PC-9 (cell line): ENCODE measurements around the gene TRPV3. TPM values are rescaled to one million over a fixed set of nuclear protein-coding genes. Genes with fewer than 3 reads are reported as not detected.
"Not testable (repeated sequence)": the region's sequence is repeated elsewhere in the genome, so short reads cannot be mapped to it uniquely, and the experiment has no call there.

Source experiments
- BruUV-seq: library from RNA; stranded (reverse); fragments of 400-500 nt; replicated peaks from 2 replicates; lab custom pipeline; 2021; lab: Mats Ljungman, UMichigan
- CTCF ChIA-PET: fragments of 300-600 bp; sonication (Branson Sonifier 250); formaldehyde crosslinking; loops from one replicate; lab custom pipeline; 2022; ENCODE audit warnings: antibody characterized with exemption; lab: Charles Lee
- POLR2A ChIA-PET: fragments of 300-600 bp; sonication (Branson Sonifier 250); formaldehyde crosslinking; loops from one replicate; lab custom pipeline; 2022; ENCODE audit warnings: antibody characterized with exemption; ENCODE audit not compliant: unreplicated experiment; lab: Charles Lee
- DNase-seq, 2 experiments: peaks; one replicate each; pipeline versions ENCODE4 v3.0.0 to v3.0.0-alpha.2; 2015 to 2022; ENCODE audit warnings: mixed read lengths in 1 of 2
- H2AFZ ChIP-seq: fragments of 200-600 bp; sonication (generic); 2 replicates; pipeline ENCODE4 v1.8.1; 2017; ENCODE audit warnings: antibody characterized with exemption
- H3F3A ChIP-seq: fragments of 200-600 bp; sonication (generic); 2 replicates; pipeline ENCODE4 v1.8.1; 2017; ENCODE audit warnings: antibody characterized with exemption, mild to moderate bottlenecking, low read depth; ENCODE audit not compliant: insufficient read depth
- H3K27ac ChIP-seq: fragments of 200-600 bp; sonication (generic); 2 replicates; pipeline ENCODE4 v1.6.1; 2016; ENCODE audit warnings: mixed run types
- H3K27me3 ChIP-seq: fragments of 200-600 bp; sonication (generic); 2 replicates; pipeline ENCODE4 v1.6.1; 2016; ENCODE audit warnings: low read depth, mixed run types; ENCODE audit not compliant: insufficient read depth
- H3K36me3 ChIP-seq: fragments of 200-600 bp; sonication (generic); 2 replicates; pipeline ENCODE4 v1.6.1; 2016; ENCODE audit warnings: low read depth, mixed run types
- H3K4me1 ChIP-seq: fragments of 200-600 bp; sonication (generic); replicated peaks from 2 replicates; pipeline ENCODE4 v1.6.1; 2016; ENCODE audit warnings: mixed run types; ENCODE audit not compliant: insufficient read depth
- H3K4me2 ChIP-seq: fragments of 200-600 bp; sonication (generic); 2 replicates; pipeline ENCODE4 v1.6.1; 2017; ENCODE audit warnings: mixed run types
- H3K4me3 ChIP-seq: fragments of 200-600 bp; sonication (generic); 2 replicates; pipeline ENCODE4 v1.6.1; 2016; ENCODE audit warnings: mixed run types
- H3K79me2 ChIP-seq: fragments of 200-600 bp; sonication (generic); 2 replicates; pipeline ENCODE4 v1.6.1; 2017; ENCODE audit warnings: low read depth, mixed run types
- H3K9me2 ChIP-seq: fragments of 200-600 bp; sonication (generic); 2 replicates; pipeline ENCODE4 v1.8.1; 2017; ENCODE audit warnings: mild to moderate bottlenecking; ENCODE audit not compliant: insufficient read depth
- H3K9me3 ChIP-seq: fragments of 200-600 bp; sonication (generic); 2 replicates; pipeline ENCODE4 v1.8.1; 2016; ENCODE audit warnings: low read depth; ENCODE audit not compliant: insufficient read depth
- H4K20me1 ChIP-seq: fragments of 200-600 bp; sonication (generic); 2 replicates; pipeline ENCODE4 v1.8.1; 2017; ENCODE audit not compliant: insufficient read depth
- CTCF ChIP-seq: fragments of 200-600 bp; sonication (generic); conservative IDR thresholded peaks from 2 replicates; pipeline ENCODE4 v1.6.1; 2017; ENCODE audit warnings: mixed run types, antibody characterized with exemption, mild to moderate bottlenecking, moderate library complexity
- EZH2 ChIP-seq: fragments of 200-600 bp; sonication (generic); IDR thresholded peaks from 2 replicates; pipeline ENCODE4 v1.8.0; 2017; ENCODE audit warnings: antibody characterized with exemption, low read depth
- intact Hi-C: fragments of 100-400 bp; cut with micrococcal nuclease; formaldehyde crosslinking; loops from one replicate; pipeline ENCODE4 v1.10.0; 2022; ENCODE audit not compliant: unreplicated experiment
- total RNA-seq: library from RNA; stranded (reverse); gene quantifications from 2 replicates; pipeline ENCODE4 v1.2.3, GENCODE V29; 2021

TRPV3 gene
- total RNA-seq, 1 experiment from 2014 or later = 1.9 TPM

DNA sequence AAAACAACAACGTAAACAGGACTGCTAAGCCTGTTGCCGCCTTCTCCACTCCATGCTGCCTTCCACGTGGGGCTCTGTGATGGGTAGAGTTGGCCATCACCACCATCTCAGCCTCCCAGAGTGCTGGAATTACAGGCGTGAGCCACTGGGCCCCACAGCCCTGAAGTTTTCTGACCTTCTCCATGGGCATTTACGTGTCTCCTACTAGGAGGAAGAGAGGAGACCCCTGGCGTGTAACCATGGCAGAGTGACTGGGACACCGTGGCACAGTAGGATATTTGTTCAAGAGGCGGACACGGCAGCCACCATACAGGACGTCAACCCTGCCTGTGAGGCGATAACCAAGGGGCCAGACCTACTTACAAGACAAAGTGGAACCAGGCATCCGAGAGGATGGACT, 31.1 kb downstream of the TRPV3 start:
- Histone ChIP-seq H2AFZ (no peak overlapping the region), H3K4me3 (no peak overlapping the region), H3K9me3 (no peaks in the 10 kb centered on the region), H3K36me3 (no peaks in the 10 kb centered on the region), H3K27ac (no peak overlapping the region), H3K27me3 (no peaks in the 10 kb centered on the region), H3K4me1 (peaks cover 6% of the 10 kb centered on the region; the same call in 1 of the 2 replicates), H4K20me1 (no peaks in the 10 kb centered on the region), H3F3A (no peaks in the 10 kb centered on the region), H3K79me2 (no peaks in the 10 kb centered on the region), H3K4me2 (no peak overlapping the region), H3K9me2 (no peaks in the 10 kb centered on the region)
- no peak for TF ChIP-seq EZH2
- no peak for TF ChIP-seq CTCF
- no peak for DNase-seq
- POLR2A ChIA-PET = no interaction called here
- BruUV-seq = no TSS peak
- CTCF ChIA-PET = no interaction called here
- intact Hi-C loops = no loop called here

- Histone ChIP-seq H3F3A (no peaks in the 10 kb centered on the region), H3K4me3 (no peak overlapping the region), H3K27me3 (no peaks in the 10 kb centered on the region), H3K79me2 (no peaks in the 10 kb centered on the region), H2AFZ (no peak overlapping the region), H3K36me3 (no peaks in the 10 kb centered on the region), H3K4me1 (peaks cover 2% of the 10 kb centered on the region; the same call in 1 of the 2 replicates), H4K20me1 (no peaks in the 10 kb centered on the region), H3K27ac (no peak overlapping the region), H3K9me3 (no peaks in the 10 kb centered on the region), H3K9me2 (no peaks in the 10 kb centered on the region), H3K4me2 (no peak overlapping the region)
- BruUV-seq = no TSS peak
- intact Hi-C loops = no loop called here
- TF ChIP-seq EZH2 (no peak), CTCF (no peak)
- ChIA-PET CTCF (no interaction called here), POLR2A (no interaction called here)
- no peak for DNase-seq
Observed at GRCh38 chr17:3524024-3524423, 33.6 kb downstream of the TRPV3 start.

DNA sequence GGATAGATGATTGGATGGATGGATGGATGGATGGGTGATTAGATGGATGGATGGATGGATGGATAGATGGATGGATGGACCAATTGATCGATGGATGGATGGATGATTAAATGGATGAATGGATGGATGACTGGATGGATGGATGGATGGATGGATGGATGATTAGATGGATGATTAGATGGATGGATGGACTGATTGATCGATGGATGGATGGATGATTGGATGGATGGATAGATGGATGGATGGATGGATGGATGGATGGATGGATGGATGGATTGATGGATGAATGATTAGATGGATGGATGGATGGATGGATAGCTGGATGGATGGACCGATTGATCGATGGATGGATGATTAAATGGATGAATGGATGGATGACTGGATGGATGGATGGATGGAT, 38.1 kb downstream of the TRPV3 start:
- H3K4me2 ChIP-seq, CTCF ChIA-PET, H3K27ac ChIP-seq, H3K9me2 ChIP-seq, BruUV-seq, H3K79me2 ChIP-seq, H3K4me3 ChIP-seq, H3K36me3 ChIP-seq, H3K27me3 ChIP-seq, H4K20me1 ChIP-seq, H3K4me1 ChIP-seq, H3K9me3 ChIP-seq, H2AFZ ChIP-seq, DNase-seq, intact Hi-C loops, H3F3A ChIP-seq, POLR2A ChIA-PET: not testable (repeated sequence)

GRCh38 chr17:3514873-3515272, 42.7 kb downstream of the TRPV3 start:
- H3K9me2 ChIP-seq = no peaks in the 10 kb centered on the region
- no peak overlapping the region for H2AFZ ChIP-seq
- no peaks in the 10 kb centered on the region for H3K36me3 ChIP-seq
- no peak overlapping the region for H3K27ac ChIP-seq
- H3K4me3 ChIP-seq = no peak overlapping the region
- H3K9me3 ChIP-seq = no peaks in the 10 kb centered on the region
- H3K4me2 ChIP-seq = no peak overlapping the region
- no peaks in the 10 kb centered on the region for H3K4me1 ChIP-seq
- H3K79me2 ChIP-seq = no peaks in the 10 kb centered on the region
- no peak for TF ChIP-seq CTCF
- no peak for TF ChIP-seq EZH2
- intact Hi-C loops = no loop called here
- CTCF ChIA-PET = no interaction called here
- BruUV-seq = no TSS peak
- no peaks in the 10 kb centered on the region for H3F3A ChIP-seq
- no peaks in the 10 kb centered on the region for H4K20me1 ChIP-seq
- H3K27me3 ChIP-seq = peaks cover 28% of the 10 kb centered on the region
- no peak for DNase-seq
- POLR2A ChIA-PET = no interaction called here

DNA sequence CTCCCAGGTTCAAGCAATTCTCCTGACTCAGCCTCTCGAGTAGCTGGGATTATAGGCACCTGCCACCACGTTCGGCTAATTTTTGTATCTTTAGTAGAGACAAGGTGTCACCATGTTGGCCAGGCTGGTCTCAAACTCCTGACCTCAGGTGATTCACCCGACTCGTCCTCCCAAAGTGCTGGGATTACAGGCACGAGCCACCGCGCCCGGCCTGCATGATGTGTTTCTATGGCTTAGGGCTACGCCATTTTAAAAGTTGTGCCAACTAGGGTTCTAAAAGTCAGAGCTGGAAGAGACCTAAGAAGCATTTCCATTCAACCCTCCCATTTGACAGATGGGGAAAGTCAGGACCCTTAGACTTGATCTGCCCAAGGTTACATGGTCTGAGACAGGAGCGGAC, 43.4 kb downstream of the TRPV3 start:
- H3K4me1 ChIP-seq, BruUV-seq, H4K20me1 ChIP-seq, H3K36me3 ChIP-seq, POLR2A ChIA-PET, DNase-seq, H2AFZ ChIP-seq, CTCF ChIA-PET, H3K79me2 ChIP-seq, H3K4me3 ChIP-seq, H3F3A ChIP-seq, intact Hi-C loops, H3K27ac ChIP-seq, H3K4me2 ChIP-seq, H3K9me3 ChIP-seq, H3K9me2 ChIP-seq: not testable (repeated sequence)
- peaks cover 28% of the 10 kb centered on the region for H3K27me3 ChIP-seq
